GM19043 (cell line): ENCODE results near the gene ZDHHC24.
"Not testable (repeated sequence)": the region's sequence is repeated elsewhere in the genome, so short reads cannot be mapped to it uniquely, and the experiment has no call there.

ENCODE experiments used
- ATAC-seq: cut with Tn5 transposase; IDR thresholded peaks from one replicate; pipeline ENCODE4 v1.9.1; 2021; ENCODE audit warnings: low read depth; ENCODE audit not compliant: unreplicated experiment

Gene ZDHHC24

GRCh38 chr11:66546966-66547661 lies 1.3 kb upstream of the ZDHHC24 start:
- ATAC-seq, result no peak

- ATAC-seq, result no peak
These were observed 619 bp upstream of the ZDHHC24 start, which contains the start of gene ACTN3 for GRCh38 chr11:66546368-66546965. Gene ACTN3, plus strand, starts transcription at chr11:66546903. Its CDS starts 35 bp downstream, at chr11:66546938.

GRCh38 chr11:66544952-66545351 lies 896 bp downstream of the ZDHHC24 start:
- not testable (repeated sequence) for ATAC-seq

DNA sequence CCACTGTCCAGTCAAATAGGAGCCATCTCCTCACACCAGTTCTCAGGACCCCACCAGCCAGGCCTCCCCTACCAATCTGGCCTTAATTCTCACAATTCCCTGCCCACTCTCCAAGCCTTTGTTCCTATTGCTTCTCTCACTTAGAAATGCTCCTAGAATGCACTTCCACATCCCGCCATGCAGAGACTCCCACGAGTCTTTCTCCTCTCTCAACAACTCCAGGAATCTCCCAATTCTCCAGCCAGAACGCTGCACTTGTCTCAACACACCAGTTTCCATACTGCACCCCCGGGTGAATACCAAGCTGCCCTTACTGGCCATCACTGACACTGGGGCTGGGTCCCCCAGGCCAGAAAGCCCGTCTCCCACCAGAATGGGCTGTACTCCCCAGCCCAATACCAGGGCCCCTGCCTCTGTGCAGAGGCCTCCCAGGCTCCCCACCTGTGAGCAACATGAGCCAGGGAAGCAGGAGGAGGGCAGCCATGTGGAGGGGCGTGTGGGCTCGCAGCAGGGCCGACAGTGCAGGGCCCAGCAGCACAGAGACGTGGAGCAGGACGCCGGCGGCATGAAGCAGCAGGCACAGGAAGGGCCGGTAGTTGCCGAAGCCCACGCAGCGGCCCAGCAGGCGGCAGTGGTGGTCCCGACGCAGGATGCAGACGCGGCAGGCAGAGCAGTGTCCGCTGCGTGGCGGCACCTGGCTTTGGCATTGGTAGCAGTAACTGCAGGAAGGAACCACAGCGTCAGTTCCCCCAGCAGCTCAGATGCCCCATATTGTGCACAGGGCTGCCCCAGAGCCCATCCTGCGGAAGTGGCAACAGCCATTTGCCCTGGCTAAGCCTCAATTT lies 2.4 kb downstream of the ZDHHC24 start:
- no peak for ATAC-seq

DNA sequence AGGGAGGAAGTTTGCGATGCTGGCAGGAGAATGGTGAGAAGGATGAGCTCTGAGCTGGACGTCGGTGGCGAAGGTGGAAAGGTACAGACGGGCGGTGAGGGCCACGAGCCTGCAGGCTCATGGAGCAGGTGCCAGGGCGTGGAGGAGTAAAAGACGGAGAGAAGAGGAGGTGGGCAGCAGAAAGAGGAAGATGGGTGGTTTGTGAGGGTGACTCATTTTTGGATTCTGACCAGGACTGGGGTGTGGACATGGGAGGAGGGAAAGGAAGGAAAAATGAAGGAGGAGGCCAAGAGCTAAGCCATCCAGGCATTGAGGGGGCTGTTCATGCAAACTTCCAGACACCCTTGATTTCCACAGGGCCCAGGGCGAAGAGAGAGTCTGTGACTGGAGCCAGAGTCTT lies 3.5 kb downstream of the ZDHHC24 start:
- no peak for ATAC-seq

DNA sequence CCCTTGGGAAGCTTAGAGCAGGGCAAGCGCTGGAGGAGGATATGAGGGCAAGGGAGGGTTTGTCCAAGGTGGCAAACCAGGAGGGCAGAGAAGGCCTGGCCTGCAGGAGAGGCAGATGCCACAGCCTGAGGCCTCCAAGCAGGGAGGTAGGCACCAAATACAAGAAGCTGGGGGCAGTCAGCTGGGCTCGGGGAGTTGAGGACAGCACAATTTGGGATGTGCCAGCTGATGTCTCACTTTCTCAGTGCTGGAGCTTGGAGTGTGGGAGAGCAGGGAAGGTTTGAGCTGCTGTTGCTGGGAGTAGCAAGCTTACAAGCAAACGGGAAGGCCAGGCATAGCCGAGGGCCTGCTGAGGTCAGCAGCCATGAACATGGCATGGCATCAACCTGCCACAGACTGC lies 4.0 kb downstream of the ZDHHC24 start:
- no peak for ATAC-seq

- ATAC-seq, result not testable (repeated sequence)
These were observed 5.2 kb downstream of the ZDHHC24 start for GRCh38 chr11:66540598-66540997.

- no peak for ATAC-seq
These were observed 6.0 kb downstream of the ZDHHC24 start for GRCh38 chr11:66539870-66540213.

GRCh38 chr11:66539170-66539869 lies 6.5 kb downstream of the ZDHHC24 start:
- ATAC-seq, result no peak

GRCh38 chr11:66532784-66533183 lies 13.1 kb downstream of the ZDHHC24 start:
- no peak for ATAC-seq

DNA sequence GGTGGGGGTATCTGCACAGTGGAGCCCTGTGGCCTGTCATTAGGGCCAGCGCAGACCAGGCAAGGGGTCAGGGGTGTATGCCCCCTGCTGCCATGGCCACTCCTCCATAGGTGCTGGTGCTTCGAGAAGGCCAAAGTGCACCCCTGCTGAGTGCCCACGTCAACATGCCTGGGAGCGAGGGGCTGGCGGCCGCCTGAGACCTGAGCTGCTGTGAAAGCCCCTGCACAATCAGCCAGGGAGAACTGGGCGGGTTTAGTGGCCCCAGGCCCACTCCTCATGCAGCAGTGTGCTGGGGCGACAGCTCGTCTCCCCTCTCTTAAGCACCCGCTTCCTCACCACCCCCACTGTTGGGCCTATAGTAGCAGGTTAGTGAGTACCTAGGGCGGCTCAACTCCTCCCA lies 14.0 kb downstream of the ZDHHC24 start:
- no peak for ATAC-seq

- ATAC-seq, result no peak
These were observed 14.7 kb downstream of the ZDHHC24 start for GRCh38 chr11:66530927-66531709.

DNA sequence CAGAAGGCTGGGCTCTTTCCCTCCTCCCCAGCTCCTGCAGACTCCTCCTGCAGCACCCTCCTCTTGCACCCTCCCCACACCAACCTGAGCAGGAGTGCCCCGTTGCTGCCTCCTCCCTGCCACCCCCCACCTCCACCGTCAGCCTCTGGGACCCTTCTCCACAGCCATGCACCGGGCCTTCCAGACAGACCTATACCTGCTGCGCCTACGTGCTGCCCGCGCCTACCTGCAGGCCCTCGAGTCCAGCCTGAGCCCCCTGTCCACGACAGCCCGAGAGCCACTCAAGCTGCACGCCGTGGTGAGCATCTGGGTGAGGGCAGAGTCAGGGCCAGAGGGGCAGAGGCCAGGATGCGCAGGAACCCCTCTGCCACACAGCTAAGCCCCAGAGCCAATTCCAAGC lies 16.2 kb downstream of the ZDHHC24 start:
- ATAC-seq, result no peak

GRCh38 chr11:66529069-66529468 lies 16.8 kb downstream of the ZDHHC24 start:
- no peak for ATAC-seq

DNA sequence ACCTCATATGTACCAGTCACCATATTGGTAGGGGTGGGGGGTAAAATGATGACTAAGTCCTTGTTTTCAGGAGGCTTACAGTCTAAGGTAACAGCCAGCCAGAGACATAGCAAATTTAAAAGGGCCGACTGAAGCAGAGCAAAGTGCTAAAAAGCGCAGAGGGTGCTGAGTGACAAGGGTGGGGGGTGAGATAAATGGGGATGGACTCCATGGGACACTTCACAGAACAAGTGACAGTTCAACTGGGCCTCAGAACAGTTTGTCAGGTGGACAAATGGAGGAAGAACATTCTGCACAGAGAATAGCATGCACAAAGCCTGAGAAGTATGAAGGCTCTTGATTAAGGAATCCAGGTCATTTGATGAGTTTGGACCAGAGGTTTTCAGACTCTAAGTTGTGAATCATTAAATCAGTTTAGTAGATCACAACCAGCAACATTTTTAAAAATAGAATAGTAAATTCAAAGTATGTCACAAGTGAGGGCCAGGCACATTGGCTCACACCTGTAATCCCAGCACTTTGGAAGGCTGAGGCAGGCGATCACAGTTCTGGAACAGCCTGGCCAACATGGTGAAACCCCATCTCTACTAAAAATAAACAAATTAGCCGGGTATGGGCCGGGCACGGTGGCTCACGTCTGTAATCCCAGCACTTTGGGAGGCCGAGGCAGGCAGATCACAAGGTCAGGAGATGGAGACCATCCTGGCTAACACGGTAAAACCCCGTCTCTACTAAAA lies 21.4 kb downstream of the ZDHHC24 start:
- no peak for ATAC-seq

GRCh38 chr11:66523611-66524010 lies 22.2 kb downstream of the ZDHHC24 start:
- ATAC-seq, result no peak

- ATAC-seq, result no peak
These were observed 34.9 kb downstream of the ZDHHC24 start for GRCh38 chr11:66510990-66511339.

DNA sequence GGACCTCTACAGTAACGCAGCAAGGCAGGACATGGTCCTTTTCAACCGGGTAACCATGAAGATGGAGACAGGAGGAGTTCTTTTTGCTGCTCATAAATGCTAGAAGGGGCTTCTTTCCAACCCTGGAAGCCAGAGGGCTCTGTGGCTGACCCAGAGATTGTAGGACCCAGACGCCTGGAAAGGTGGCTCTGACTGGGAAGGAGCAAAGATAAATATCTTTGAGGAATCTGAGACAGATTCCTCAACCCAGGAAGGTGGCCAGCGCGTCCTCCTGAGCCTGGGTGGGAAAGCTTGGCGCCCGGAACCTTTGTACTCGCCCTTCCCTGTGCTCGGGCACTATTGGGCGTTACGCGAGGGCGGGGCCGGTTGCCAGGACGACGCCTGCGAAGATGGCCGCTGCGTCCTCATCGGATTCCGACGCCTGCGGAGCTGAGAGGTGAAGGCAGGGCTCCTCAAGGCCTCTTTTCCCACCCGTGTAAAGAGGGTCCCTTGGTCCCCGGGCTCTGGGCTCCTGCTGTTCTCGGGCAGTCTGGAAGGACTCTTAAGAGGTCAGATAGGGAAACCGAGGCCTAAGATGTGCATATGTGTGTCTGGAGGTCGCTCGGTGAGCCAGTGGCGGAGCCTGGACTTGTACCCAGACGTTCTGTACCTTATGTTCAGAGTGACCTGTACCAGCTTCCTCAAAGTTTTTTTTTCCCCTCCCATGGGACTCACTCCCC lies 35.4 kb downstream of the ZDHHC24 start, which contains the start of gene BBS1:
TSS of gene BBS1 (plus strand) at position 365 of the 719 bp plus-strand sequence. CDS start at position 390, 25 bp downstream.
- no peak for ATAC-seq

GRCh38 chr11:66509131-66509561 lies 36.7 kb downstream of the ZDHHC24 start:
- no peak for ATAC-seq
